HepG2 (cell line): ENCODE data around the gene RPS2. TPM values are rescaled to one million over a fixed set of nuclear protein-coding genes. Genes with fewer than 3 reads are reported as not detected.
A peak's percentile ranks its signal among the peaks of the same experiment; 100 is the strongest.

Experiments
- GFI1 ChIP-seq: sonication (generic); formaldehyde crosslinking; IDR thresholded peaks from 2 replicates; pipeline ENCODE4 v1.5.0; 2020; ENCODE audit warnings: missing genetic modification reagents, mild to moderate bottlenecking, borderline replicate concordance
- HNF1B ChIP-seq: sonication (generic); formaldehyde crosslinking; IDR thresholded peaks from 2 replicates; pipeline ENCODE4 v1.5.1; 2020; ENCODE audit warnings: mild to moderate bottlenecking, moderate library complexity, missing genetic modification reagents
- IRX3 ChIP-seq: sonication (generic); formaldehyde crosslinking; IDR thresholded peaks from 2 replicates; pipeline ENCODE4 v1.8.1; 2023; ENCODE audit warnings: mild to moderate bottlenecking, low read depth, missing genetic modification reagents, borderline replicate concordance
- KDM4B ChIP-seq: sonication (generic); formaldehyde crosslinking; IDR thresholded peaks from 2 replicates; pipeline ENCODE4 v1.4.0; 2020; ENCODE audit warnings: missing genetic modification reagents
- KLF9 ChIP-seq: IDR thresholded peaks from 2 replicates; pipeline ENCODE4 v1.6.1; 2016; ENCODE audit warnings: low read depth
- SIN3A ChIP-seq: IDR thresholded peaks from 2 replicates; pipeline ENCODE4 v1.6.1; 2011; ENCODE audit warnings: low read depth, mild to moderate bottlenecking, control low read depth, low read length, borderline replicate concordance
- SOX13 ChIP-seq, 3 experiments: fragments of 450-650 bp in 1 of 3; sonication (generic) in 1 of 3; formaldehyde crosslinking in 1 of 3; IDR thresholded peaks in 2 of 3; conservative IDR thresholded peaks in 1 of 3; 2 replicates each; pipeline versions ENCODE4 v1.5.0 to v1.6.1; 2016 to 2020; ENCODE audit warnings: antibody characterized with exemption in 1 of 3, mild to moderate bottlenecking in 1 of 3, missing compliant biosample characterization in 1 of 3, missing genetic modification reagents in 1 of 3, moderate library complexity in 1 of 3
- U2AF1 ChIP-seq: fragments of 200-400 bp; formaldehyde crosslinking; optimal IDR thresholded peaks from 2 replicates; pipeline ENCODE3; 2017; ENCODE audit warnings: mild to moderate bottlenecking, low read depth, low read length
- ZNF121 ChIP-seq: sonication (generic); formaldehyde crosslinking; IDR thresholded peaks from 2 replicates; pipeline ENCODE4 v1.5.0; 2020; ENCODE audit warnings: mild to moderate bottlenecking, missing genetic modification reagents
- ZNF350 ChIP-seq: sonication (generic); formaldehyde crosslinking; IDR thresholded peaks from 2 replicates; pipeline ENCODE4 v1.4.0; 2020; ENCODE audit warnings: mild to moderate bottlenecking, low read depth, missing genetic modification reagents, borderline replicate concordance
- ZNF547 ChIP-seq: sonication (generic); formaldehyde crosslinking; IDR thresholded peaks from 2 replicates; pipeline ENCODE4 v1.5.1; 2020; ENCODE audit warnings: mild to moderate bottlenecking, missing genetic modification reagents
- ZNF704 ChIP-seq: sonication (generic); formaldehyde crosslinking; IDR thresholded peaks from 2 replicates; pipeline ENCODE4 v1.8.1; 2023; ENCODE audit warnings: mild to moderate bottlenecking, inconsistent platforms, moderate library complexity, missing genetic modification reagents, borderline replicate concordance
- ZNF747 ChIP-seq: sonication (generic); formaldehyde crosslinking; IDR thresholded peaks from 2 replicates; pipeline ENCODE4 v1.8.1; 2023; ENCODE audit warnings: missing genetic modification reagents, mild to moderate bottlenecking, borderline replicate concordance
- ZNF776 ChIP-seq: sonication (generic); formaldehyde crosslinking; IDR thresholded peaks from 2 replicates; pipeline ENCODE4 v1.4.0; 2020; ENCODE audit warnings: mild to moderate bottlenecking, missing genetic modification reagents
- polyA plus RNA-seq, 8 experiments: library from polyadenylated mRNA; depleted of rRNA in 3 of 8; stranded (reverse) in 7 of 8; unstranded in 1 of 8; fragments of >200 nt; fragmentation: Illumina TruSeq in 4 of 8; extraction: Trizol in 4 of 8; gene quantifications; 2 replicates each; pipeline versions ENCODE4 v1.2.1 to v1.2.3, GENCODE V29; 2011 to 2016; ENCODE audit warnings: low read depth in 4 of 8, missing spikeins in 1 of 8, mixed read lengths in 1 of 8; ENCODE audit not compliant: insufficient read depth in 1 of 8
- total RNA-seq, 5 experiments: library from RNA; depleted of rRNA; stranded (reverse); fragments of >200 nt; fragmentation: Illumina TruSeq; extraction: Trizol; gene quantifications; 2 replicates each; pipeline ENCODE4 v1.2.3, GENCODE V29; 2016; ENCODE audit warnings: low read depth in 1 of 5
- TF ChIP-seq, protein P1 (sequence below): sonication (generic); formaldehyde crosslinking; IDR thresholded peaks from 2 replicates; pipeline ENCODE4 v1.5.1; 2020; ENCODE audit warnings: mild to moderate bottlenecking, missing genetic modification reagents, borderline replicate concordance
- TF ChIP-seq, protein P2 (sequence below): sonication (generic); formaldehyde crosslinking; IDR thresholded peaks from 2 replicates; pipeline ENCODE4 v1.5.1; 2020; ENCODE audit warnings: mild to moderate bottlenecking, missing genetic modification reagents, borderline replicate concordance

RPS2 gene
- total and polyA plus RNA-seq, 2 of the 13 experiments (the other 11 are each of a cell fraction or from before 2014, with no cell fraction given) = 1,908 to 4,514 TPM

GRCh38 chr16:1964506-1965395 lies at the start of gene RPS2 (continued):
- TF ChIP-seq, protein P1, sequence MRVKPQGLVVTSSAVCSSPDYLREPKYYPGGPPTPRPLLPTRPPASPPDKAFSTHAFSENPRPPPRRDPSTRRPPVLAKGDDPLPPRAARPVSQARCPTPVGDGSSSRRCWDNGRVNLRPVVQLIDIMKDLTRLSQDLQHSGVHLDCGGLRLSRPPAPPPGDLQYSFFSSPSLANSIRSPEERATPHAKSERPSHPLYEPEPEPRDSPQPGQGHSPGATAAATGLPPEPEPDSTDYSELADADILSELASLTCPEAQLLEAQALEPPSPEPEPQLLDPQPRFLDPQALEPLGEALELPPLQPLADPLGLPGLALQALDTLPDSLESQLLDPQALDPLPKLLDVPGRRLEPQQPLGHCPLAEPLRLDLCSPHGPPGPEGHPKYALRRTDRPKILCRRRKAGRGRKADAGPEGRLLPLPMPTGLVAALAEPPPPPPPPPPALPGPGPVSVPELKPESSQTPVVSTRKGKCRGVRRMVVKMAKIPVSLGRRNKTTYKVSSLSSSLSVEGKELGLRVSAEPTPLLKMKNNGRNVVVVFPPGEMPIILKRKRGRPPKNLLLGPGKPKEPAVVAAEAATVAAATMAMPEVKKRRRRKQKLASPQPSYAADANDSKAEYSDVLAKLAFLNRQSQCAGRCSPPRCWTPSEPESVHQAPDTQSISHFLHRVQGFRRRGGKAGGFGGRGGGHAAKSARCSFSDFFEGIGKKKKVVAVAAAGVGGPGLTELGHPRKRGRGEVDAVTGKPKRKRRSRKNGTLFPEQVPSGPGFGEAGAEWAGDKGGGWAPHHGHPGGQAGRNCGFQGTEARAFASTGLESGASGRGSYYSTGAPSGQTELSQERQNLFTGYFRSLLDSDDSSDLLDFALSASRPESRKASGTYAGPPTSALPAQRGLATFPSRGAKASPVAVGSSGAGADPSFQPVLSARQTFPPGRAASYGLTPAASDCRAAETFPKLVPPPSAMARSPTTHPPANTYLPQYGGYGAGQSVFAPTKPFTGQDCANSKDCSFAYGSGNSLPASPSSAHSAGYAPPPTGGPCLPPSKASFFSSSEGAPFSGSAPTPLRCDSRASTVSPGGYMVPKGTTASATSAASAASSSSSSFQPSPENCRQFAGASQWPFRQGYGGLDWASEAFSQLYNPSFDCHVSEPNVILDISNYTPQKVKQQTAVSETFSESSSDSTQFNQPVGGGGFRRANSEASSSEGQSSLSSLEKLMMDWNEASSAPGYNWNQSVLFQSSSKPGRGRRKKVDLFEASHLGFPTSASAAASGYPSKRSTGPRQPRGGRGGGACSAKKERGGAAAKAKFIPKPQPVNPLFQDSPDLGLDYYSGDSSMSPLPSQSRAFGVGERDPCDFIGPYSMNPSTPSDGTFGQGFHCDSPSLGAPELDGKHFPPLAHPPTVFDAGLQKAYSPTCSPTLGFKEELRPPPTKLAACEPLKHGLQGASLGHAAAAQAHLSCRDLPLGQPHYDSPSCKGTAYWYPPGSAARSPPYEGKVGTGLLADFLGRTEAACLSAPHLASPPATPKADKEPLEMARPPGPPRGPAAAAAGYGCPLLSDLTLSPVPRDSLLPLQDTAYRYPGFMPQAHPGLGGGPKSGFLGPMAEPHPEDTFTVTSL (CRISPR knock-in tag) = peak; percentile 36; the same call in 1 of the 2 replicates
- TF ChIP-seq ZNF121 (CRISPR knock-in tag) (0 out of 2 replicates have a peak, but pooled peaks have one; percentile 14), ZNF747 (CRISPR knock-in tag) (no peak), ZNF704 (CRISPR knock-in tag) (no peak), GFI1 (peak; percentile 43; the same call in 1 of the 2 replicates), KLF9 (CRISPR knock-in tag) (no peak), SIN3A (peak; percentile 90; the same call in 1 of the 2 replicates), ZNF350 (CRISPR knock-in tag) (peak; percentile 67; the same call in 1 of the 2 replicates), ZNF547 (CRISPR knock-in tag) (peak; percentile 93), HNF1B (CRISPR knock-in tag) (peak; percentile 69), KDM4B (peak; percentile 14; the same call in 1 of the 2 replicates), U2AF1 (no peak), IRX3 (CRISPR knock-in tag) (0 out of 2 replicates have a peak, but pooled peaks have one; percentile 1), SOX13 (IDR thresholded peaks at IDR 0.05) (no peak), SOX13 (CRISPR knock-in tag; conservative IDR thresholded peaks at IDR 0.05 in 1 of 2, IDR thresholded peaks at IDR 0.05 in 1 of 2) (no peak; a peak in 1 of 4 replicates), ZNF776 (peak; percentile 60; the same call in 1 of the 2 replicates)
- TF ChIP-seq, protein P2, sequence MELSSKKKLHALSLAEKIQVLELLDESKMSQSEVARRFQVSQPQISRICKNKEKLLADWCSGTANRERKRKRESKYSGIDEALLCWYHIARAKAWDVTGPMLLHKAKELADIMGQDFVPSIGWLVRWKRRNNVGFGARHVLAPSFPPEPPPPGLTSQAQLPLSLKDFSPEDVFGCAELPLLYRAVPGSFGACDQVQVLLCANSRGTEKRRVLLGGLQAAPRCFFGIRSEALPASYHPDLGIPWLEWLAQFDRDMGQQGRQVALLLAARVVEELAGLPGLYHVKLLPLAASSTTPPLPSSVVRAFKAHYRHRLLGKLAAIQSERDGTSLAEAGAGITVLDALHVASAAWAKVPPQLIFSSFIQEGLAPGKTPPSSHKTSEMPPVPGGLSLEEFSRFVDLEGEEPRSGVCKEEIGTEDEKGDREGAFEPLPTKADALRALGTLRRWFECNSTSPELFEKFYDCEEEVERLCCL = peak; percentile 73; the same call in 1 of the 2 replicates
